Stimulated activated CD4-positive, alpha-beta T cell treated with anti-CD3 and anti-CD28 coated beads, TNF-alpha, amount 100 ng/mL, for 1 hour (primary cell): ENCODE results near the gene COL19A1.
"Not testable (repeated sequence)": the region's sequence is repeated elsewhere in the genome, so short reads cannot be mapped to it uniquely, and the experiment has no call there.

Experiments
- DNase-seq, 3 donors: peaks; one replicate each; pipeline ENCODE4 v3.0.0-alpha.2; 2020; ENCODE audit warnings: low read depth in 3 of 3, low spot score in 1 of 3

Gene COL19A1

GRCh38 chr6:69957985-69958559 lies 91.7 kb downstream of the COL19A1 start:
- DNase-seq: no peak

GRCh38 chr6:69958978-69959377 lies 92.6 kb downstream of the COL19A1 start:
- DNase-seq: no peak

- not testable (repeated sequence) for DNase-seq
Observed at GRCh38 chr6:69965974-69966373, 99.6 kb downstream of the COL19A1 start.

GRCh38 chr6:69973138-69973537 lies 106.8 kb downstream of the COL19A1 start:
- DNase-seq: no peak

- no peak for DNase-seq
Observed at GRCh38 chr6:69973763-69974162, 107.4 kb downstream of the COL19A1 start.

- DNase-seq: no peak
Observed at GRCh38 chr6:69974193-69974592, 107.8 kb downstream of the COL19A1 start.

- DNase-seq: no peak
Observed at GRCh38 chr6:69976591-69977090, 110.3 kb downstream of the COL19A1 start.

- DNase-seq: no peak
Observed at GRCh38 chr6:69980624-69981023, 114.3 kb downstream of the COL19A1 start.

- DNase-seq: no peak
Observed at GRCh38 chr6:69984506-69984905, 118.2 kb downstream of the COL19A1 start.

GRCh38 chr6:69985180-69985579 lies 118.8 kb downstream of the COL19A1 start:
- no peak for DNase-seq

- no peak for DNase-seq
Observed at GRCh38 chr6:69987550-69987949, 121.2 kb downstream of the COL19A1 start.

GRCh38 chr6:69988458-69989126 lies 122.2 kb downstream of the COL19A1 start:
- no peak for DNase-seq

- no peak for DNase-seq
Observed at GRCh38 chr6:69994251-69994650, 127.9 kb downstream of the COL19A1 start.

GRCh38 chr6:70008189-70008588 lies 141.8 kb downstream of the COL19A1 start:
- no peak for DNase-seq

- DNase-seq: not testable (repeated sequence)
Observed at GRCh38 chr6:70010339-70010738, 144.0 kb downstream of the COL19A1 start.

GRCh38 chr6:70023201-70023600 lies 156.8 kb downstream of the COL19A1 start:
- DNase-seq: not testable (repeated sequence)

GRCh38 chr6:70028246-70028645 lies 161.9 kb downstream of the COL19A1 start:
- DNase-seq: no peak

GRCh38 chr6:70028926-70029325 lies 162.6 kb downstream of the COL19A1 start:
- DNase-seq: no peak

GRCh38 chr6:70033781-70034180 lies 167.4 kb downstream of the COL19A1 start:
- no peak for DNase-seq

GRCh38 chr6:70037445-70037844 lies 171.1 kb downstream of the COL19A1 start:
- no peak for DNase-seq

GRCh38 chr6:70040766-70041165 lies 174.4 kb downstream of the COL19A1 start:
- DNase-seq: no peak

- no peak for DNase-seq
Observed at GRCh38 chr6:70041411-70041810, 175.1 kb downstream of the COL19A1 start.

- DNase-seq: no peak
Observed at GRCh38 chr6:70045413-70045812, 179.1 kb downstream of the COL19A1 start.
